Stimulated activated CD4-positive, alpha-beta T cell treated with anti-CD3 and anti-CD28 coated beads, Interleukin-2, amount 100 ng/mL, for 24 hours (primary cell): ENCODE results near the gene CDRT4.

Experiments
- DNase-seq, 2 donors: peaks; one replicate each; pipeline ENCODE4 v3.0.0-alpha.2; 2020

CDRT4 gene

GRCh38 chr17:15492791-15493692, 25.6 kb upstream of the CDRT4 start:
- no peak for DNase-seq

DNA sequence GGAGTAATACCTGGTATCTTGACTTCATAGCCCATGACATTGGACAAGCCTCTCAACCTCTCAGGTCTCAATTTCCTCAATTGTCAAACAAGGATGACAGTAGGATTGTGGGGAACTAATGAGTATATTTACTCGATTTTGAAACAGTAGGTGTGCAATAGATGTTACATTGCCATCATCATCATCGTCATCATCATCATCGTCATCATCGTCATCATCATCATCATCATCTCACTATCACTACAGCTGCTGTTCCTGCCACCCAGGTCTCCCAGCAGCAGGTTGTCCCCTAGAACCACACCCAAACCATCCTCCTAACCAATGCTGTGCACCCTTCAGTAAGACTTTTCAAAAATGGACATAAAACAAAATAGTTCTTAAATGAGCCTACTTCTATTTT, 24.8 kb upstream of the CDRT4 start:
- no peak for DNase-seq

- DNase-seq: peak in 1 of 2 donors; percentile 28
Measured at GRCh38 chr17:15490634-15491261, 23.3 kb upstream of the CDRT4 start.

GRCh38 chr17:15488557-15488956, 21.1 kb upstream of the CDRT4 start:
- DNase-seq: no peak

- DNase-seq: no peak
Measured at GRCh38 chr17:15485045-15485444, 17.6 kb upstream of the CDRT4 start.

DNA sequence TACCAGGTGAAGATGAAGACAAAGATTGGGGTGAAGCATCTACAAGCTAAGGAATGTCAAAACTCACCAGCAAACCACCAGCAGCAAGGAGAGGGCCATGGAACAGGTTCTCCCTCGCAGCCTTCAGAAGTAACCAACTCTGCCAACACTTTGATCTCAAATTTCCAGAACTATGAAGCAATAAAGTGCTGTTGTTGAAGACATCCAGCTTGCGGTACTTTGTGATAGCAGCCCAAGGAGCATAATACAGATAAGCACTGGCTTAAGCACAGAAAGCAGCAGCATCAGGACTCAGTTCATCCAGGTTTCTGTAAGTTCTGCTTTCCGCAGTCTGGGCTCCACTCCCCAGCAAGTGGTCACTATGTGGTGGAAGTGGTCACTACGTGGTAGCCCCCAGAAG, 16.0 kb upstream of the CDRT4 start:
- no peak for DNase-seq

DNA sequence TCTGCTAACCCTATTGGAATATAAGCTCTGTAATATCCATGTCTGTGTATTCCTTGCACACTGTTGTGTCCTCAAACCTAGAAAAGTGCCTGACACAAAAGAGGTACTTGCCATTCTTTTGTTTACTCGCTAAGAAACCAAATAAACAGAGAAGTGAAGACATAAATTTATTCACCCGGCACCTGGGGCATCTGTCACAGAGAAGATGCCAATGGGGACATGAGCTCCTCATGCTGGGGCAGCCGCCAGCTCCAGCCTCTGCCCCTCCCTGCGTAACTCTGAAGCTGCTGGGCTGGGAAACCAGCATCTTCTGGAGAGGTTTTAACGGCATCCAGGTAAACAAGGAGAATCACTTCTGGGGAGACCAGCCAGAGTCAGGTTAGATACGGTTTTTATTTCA, 15.1 kb upstream of the CDRT4 start:
- no peak for DNase-seq

- DNase-seq: no peak
Measured at GRCh38 chr17:15481481-15481880, 14.1 kb upstream of the CDRT4 start.

- no peak for DNase-seq
Measured at GRCh38 chr17:15480204-15480603, 12.8 kb upstream of the CDRT4 start.

GRCh38 chr17:15479703-15480102, 12.3 kb upstream of the CDRT4 start:
- no peak for DNase-seq

- DNase-seq: no peak
Measured at GRCh38 chr17:15478845-15479244, 11.4 kb upstream of the CDRT4 start.

DNA sequence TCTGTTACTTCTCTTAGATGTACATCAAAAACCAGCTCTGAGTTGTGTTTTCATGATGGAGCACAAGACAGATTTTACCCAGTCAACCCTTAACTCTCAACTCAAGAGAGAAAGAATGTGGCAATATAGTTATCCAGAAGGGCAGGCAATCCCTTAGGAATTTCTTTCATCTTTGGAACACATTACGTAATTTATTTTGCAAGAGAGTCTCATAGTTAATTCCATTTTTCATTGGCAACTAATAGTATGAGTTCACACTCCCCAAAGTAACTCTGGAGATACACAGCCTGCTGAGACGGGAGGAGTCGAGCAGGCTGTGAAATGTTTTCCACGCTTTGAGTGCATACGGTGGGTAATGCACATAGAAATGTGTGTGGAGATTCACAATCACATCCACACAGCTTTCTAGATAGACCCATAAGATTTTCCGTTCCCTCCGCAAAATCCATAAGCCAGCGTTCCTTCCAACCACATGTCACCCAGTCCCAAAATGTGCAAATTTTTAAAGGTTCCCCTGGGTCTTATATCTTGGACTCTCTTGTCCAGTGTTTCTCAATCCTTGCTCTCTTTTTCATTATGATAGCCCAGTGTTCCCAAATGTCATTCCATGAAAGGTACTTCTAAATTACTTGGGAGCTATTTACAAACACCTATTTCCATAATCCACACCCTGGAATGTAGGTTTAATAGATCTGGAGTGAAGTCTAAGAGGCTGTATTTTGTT, 8.4 kb upstream of the CDRT4 start:
- no peak for DNase-seq

- no peak for DNase-seq
Measured at GRCh38 chr17:15472891-15473290, 5.5 kb upstream of the CDRT4 start.

DNA sequence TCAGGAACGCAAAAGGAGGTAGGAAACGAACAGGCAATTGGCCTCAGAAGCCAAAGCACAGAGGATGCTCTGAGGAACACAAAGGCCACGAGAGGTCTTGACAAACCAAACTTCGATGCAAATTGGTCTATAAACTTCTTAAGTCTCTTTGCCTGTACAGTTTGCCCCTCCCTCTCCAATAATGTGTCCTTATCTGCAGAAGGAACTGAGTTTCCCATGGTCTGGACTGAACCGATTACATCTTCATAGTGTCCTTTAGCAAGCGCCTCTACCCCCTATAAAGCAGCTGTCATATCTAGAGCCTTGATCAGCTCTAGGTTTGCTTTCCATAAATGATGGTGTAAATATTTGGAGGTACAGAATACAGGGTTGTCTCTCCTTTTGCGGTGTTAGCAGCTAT, 3.1 kb upstream of the CDRT4 start:
- no peak for DNase-seq

- no peak for DNase-seq
Measured at GRCh38 chr17:15469260-15469659, 1.8 kb upstream of the CDRT4 start.

DNA sequence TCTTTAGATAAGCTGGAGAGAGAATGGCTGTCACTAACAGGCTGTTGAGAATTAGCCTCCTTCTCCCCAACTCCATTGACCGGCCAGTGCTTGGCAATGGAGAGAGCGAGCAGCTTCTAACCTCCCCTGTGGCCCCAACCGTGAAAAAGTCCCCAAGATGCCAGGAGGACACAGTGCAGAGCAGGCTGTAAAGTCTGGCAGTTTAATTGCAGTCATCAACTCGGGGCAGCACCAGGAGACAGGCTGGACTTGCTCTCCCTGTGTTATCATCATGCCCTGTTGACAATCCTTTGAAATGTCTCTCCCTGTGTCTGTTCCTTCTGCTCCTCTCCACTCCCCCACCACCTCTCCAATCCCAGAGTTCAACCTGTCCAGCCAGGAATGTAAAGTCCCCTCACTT, 705 bp upstream of the CDRT4 start:
- DNase-seq: no peak

GRCh38 chr17:15466131-15466530, 1.3 kb downstream of the CDRT4 start:
- DNase-seq: no peak

GRCh38 chr17:15465045-15465701, 2.2 kb downstream of the CDRT4 start:
- DNase-seq: no peak

- DNase-seq: no peak
Measured at GRCh38 chr17:15464231-15464985, 3.0 kb downstream of the CDRT4 start.

- DNase-seq: no peak
Measured at GRCh38 chr17:15462976-15463772, 4.2 kb downstream of the CDRT4 start.

DNA sequence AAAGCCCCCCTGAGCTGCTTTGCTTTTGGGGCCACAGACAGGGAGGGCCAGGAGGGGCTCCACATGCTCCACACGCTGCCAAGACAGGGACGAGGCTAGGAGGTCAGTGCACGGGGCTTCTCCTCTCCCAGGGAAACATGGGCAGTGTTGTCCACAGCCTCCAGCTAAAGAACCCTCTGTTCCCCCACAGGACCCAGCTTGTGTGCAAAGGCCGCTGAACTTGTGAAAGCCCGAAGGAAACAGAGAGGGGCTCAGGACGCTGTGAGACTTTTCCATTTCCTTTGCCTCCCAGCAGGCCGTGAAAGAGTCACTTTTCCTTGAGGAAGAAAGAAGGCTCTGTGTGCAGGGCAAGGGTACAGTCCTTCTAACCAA, 9.7 kb downstream of the CDRT4 start:
- DNase-seq: no peak
